Measurements from ENCODE around the gene FAM83G. TPM values are rescaled to one million over a fixed set of nuclear protein-coding genes. Genes with fewer than 3 reads are reported as not detected.

Gene FAM83G
- total and polyA plus RNA-seq, 2 donors (not counting 3 experiments of a cell fraction or from before 2014, with no cell fraction given) = 7.0 to 10.9 TPM

DNA sequence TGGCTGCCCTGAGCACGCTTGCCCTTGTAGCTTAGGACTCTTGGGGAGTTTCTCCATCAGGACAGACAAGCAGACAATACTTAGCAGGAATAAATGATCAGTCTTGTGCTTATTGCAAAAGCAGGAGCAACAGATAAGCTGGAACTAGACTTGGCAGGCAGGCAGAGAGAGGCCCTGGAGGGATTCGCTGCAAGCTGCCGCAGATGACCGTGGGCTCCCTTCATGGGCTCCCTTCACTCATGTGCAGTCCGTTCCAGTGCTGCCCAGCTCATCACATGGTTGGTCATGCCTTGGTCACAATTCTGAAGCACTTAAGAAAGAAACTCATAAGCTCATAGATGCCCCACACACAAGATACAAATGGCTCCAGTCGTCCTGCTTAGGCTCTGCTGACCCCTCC lies 55.0 kb downstream of the FAM83G start:
- H4K20me1 ChIP-seq (replicated peaks; ENCODE audit: control insufficient read depth, extremely low read depth, insufficient read depth, low read length) = no peaks in the 10 kb centered on the region
- no TSS peak for BruUV-seq (replicated peaks)
- peaks cover 15 to 27% of the 10 kb centered on the region in 2 experiments for H3K27me3 ChIP-seq (ENCODE audit: control insufficient read depth in 2 of 2, insufficient read depth in 2 of 2, low read length in 2 of 2)
- DNase-seq (ENCODE audit: low read depth, low spot score) (no peak), FAIRE-seq (no peak)
- intact Hi-C loops (cut with micrococcal nuclease) (no loop called here), dilution Hi-C loops (cut with MboI; ENCODE audit: extremely low pct_ligation_motif_present, low sequenced_read_pairs) (no loop called here)
- ChIA-PET CTCF (interaction anchor here (0.9 to 2.1 kb wide), 2 partner anchors 11 to 324 kb away, joined by 3 to 11 read pairs; no protein-coding TSS in a partner anchor), POLR2A (no interaction called here)
- H2AFZ ChIP-seq (ENCODE audit: low read depth, low read length) = no peak overlapping the region
- no peak overlapping the region for H3K4me3 ChIP-seq (replicated peaks in 1 of 3; ENCODE audit: insufficient read depth in 1 of 3, low read depth in 1 of 3, low read length in 3 of 3)
- H3K36me3 ChIP-seq (ENCODE audit: control insufficient read depth in 2 of 2, extremely low read depth in 1 of 2, insufficient read depth in 2 of 2, low read length in 2 of 2) = no peaks in the 10 kb centered on the region
- no peaks in the 10 kb centered on the region for H3K4me1 ChIP-seq (ENCODE audit: control insufficient read depth, extremely low read depth, insufficient read depth, low read length)
- H3K9me1 ChIP-seq (replicated peaks; ENCODE audit: control insufficient read depth, extremely low read depth, insufficient read depth, low read length) = no peaks in the 10 kb centered on the region
- H3K79me2 ChIP-seq (ENCODE audit: control insufficient read depth, insufficient read depth, low read length) = no peaks in the 10 kb centered on the region
- H3K4me2 ChIP-seq (ENCODE audit: insufficient read depth, low read length) = no peak overlapping the region
- H3K9me3 ChIP-seq (replicated peaks; ENCODE audit: control insufficient read depth, insufficient read depth, low read length) = no peaks in the 10 kb centered on the region
- H3K27ac ChIP-seq (ENCODE audit: insufficient read depth, low read depth, low read length) = no peak overlapping the region
- TF ChIP-seq GATA2 (IDR thresholded peaks at IDR 0.05; ENCODE audit: insufficient read depth, insufficient read length, low read depth, low read length) (no peak), POLR2AphosphoS5 (IDR thresholded peaks at IDR 0.05; ENCODE audit: insufficient read depth, low read depth, low read length) (no peak), MYC (IDR thresholded peaks at IDR 0.05; ENCODE audit: low read depth, low read length) (no peak), EZH2 (IDR thresholded peaks at IDR 0.05; ENCODE audit: borderline replicate concordance, low read depth, low read length, severe bottlenecking) (no peak), JUN (IDR thresholded peaks at IDR 0.05; ENCODE audit: borderline replicate concordance, insufficient read depth, insufficient read length, low read depth) (no peak), POLR2A (IDR thresholded peaks at IDR 0.05; ENCODE audit: low read depth, low read length) (no peak), FOS (IDR thresholded peaks at IDR 0.05; ENCODE audit: borderline replicate concordance, insufficient read depth, low read length) (no peak)
- TF ChIP-seq, protein P1, sequence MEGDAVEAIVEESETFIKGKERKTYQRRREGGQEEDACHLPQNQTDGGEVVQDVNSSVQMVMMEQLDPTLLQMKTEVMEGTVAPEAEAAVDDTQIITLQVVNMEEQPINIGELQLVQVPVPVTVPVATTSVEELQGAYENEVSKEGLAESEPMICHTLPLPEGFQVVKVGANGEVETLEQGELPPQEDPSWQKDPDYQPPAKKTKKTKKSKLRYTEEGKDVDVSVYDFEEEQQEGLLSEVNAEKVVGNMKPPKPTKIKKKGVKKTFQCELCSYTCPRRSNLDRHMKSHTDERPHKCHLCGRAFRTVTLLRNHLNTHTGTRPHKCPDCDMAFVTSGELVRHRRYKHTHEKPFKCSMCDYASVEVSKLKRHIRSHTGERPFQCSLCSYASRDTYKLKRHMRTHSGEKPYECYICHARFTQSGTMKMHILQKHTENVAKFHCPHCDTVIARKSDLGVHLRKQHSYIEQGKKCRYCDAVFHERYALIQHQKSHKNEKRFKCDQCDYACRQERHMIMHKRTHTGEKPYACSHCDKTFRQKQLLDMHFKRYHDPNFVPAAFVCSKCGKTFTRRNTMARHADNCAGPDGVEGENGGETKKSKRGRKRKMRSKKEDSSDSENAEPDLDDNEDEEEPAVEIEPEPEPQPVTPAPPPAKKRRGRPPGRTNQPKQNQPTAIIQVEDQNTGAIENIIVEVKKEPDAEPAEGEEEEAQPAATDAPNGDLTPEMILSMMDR (IDR thresholded peaks at IDR 0.05; ENCODE audit: extremely low read depth in 1 of 2, insufficient read depth in 1 of 2, low read depth in 1 of 2, low read length in 2 of 2) = no peak
- TF ChIP-seq, protein P2, sequence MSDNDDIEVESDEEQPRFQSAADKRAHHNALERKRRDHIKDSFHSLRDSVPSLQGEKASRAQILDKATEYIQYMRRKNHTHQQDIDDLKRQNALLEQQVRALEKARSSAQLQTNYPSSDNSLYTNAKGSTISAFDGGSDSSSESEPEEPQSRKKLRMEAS (IDR thresholded peaks at IDR 0.05; ENCODE audit: insufficient read depth, insufficient read length) = no peak
- no peak overlapping the region for H3K9ac ChIP-seq (replicated peaks; ENCODE audit: extremely low read depth, insufficient read depth, low read length)

Data from endothelial cell of umbilical vein (primary cell).